Pancreas (tissue), 10 donors: ENCODE data around the gene KATNAL1. TPM values are rescaled to one million over a fixed set of nuclear protein-coding genes. Genes with fewer than 3 reads are reported as not detected.

Source experiments
- ATAC-seq, 4 donors: fragments of 200-7000 bp; cut with Tn5 transposase; one replicate each; pipeline versions ENCODE4 v1.8.0 to v1.9.1; 2020; ENCODE audit warnings: mild to moderate bottlenecking in 4 of 4, moderate library complexity in 4 of 4
- DNase-seq, 6 donors: peaks; one replicate each; pipeline ENCODE4 v3.0.0-alpha.2; 2020
- FAIRE-seq: peaks from 2 replicates; lab custom pipeline; 2012; peaks lifted over from hg19 to GRCh38; lab: Jason Lieb, UNC
- H3K27ac ChIP-seq, 4 donors: fragments of 200-600 bp; sonication (generic); 1 replicate in 3 of 4; 2 replicates in 1 of 4; pipeline versions ENCODE4 v1.5.0 to v1.8.0; 2020
- H3K27me3 ChIP-seq, 4 donors: fragments of 200-600 bp; one replicate each; pipeline ENCODE4 v1.8.0; 2021
- H3K36me3 ChIP-seq, 3 donors: fragments of 200-600 bp; sonication (generic) in 1 of 3; one replicate each; pipeline versions ENCODE4 v1.5.0 to v1.8.0; 2020 to 2021
- H3K4me1 ChIP-seq, 3 donors: fragments of 200-600 bp; one replicate each; pipeline ENCODE4 v1.8.0; 2021
- H3K4me3 ChIP-seq, 4 donors: fragments of 200-600 bp; sonication (generic) in 2 of 4; one replicate each; pipeline versions ENCODE4 v1.5.0 to v1.8.0; 2020 to 2021
- H3K9me3 ChIP-seq, 4 donors: fragments of 200-600 bp; one replicate each; pipeline ENCODE4 v1.8.0; 2021
- WGBS, 2 donors: extraction: QIAGEN DNeasy Blood & Tissue Kit; methylation state at CpG; one replicate each; pipeline ENCODE4 v1.1.7; 2013; 5-methylcytosine and 5-hydroxymethylcytosine counted together
- intact Hi-C, 3 donors: fragments of 100-400 bp; cut with DNase I; formaldehyde crosslinking; loops; one replicate each; pipeline versions ENCODE4 v1.11.1 to v1.14.2; 2022
- polyA plus RNA-seq, 2 donors: library from polyadenylated mRNA; stranded (reverse); fragments of 200-250 nt; gene quantifications; one replicate each; pipeline ENCODE4 v1.2.3, GENCODE V29; 2013
- total RNA-seq, 6 donors: library from RNA; stranded (reverse); fragmentation: NEBNext Ultra II Directional in 4 of 6; extraction: Animal tissue kit (Norgen Biotek cat#: 25700) in 4 of 6; gene quantifications; one replicate each; pipeline versions ENCODE4 v1.2.1 to v1.2.4, GENCODE V29; 2021 to 2023
- TF ChIP-seq, protein P1 (sequence below), 4 donors: fragments of 200-600 bp; sonication (generic) in 3 of 4; IDR thresholded peaks; one replicate each; pipeline versions ENCODE4 v1.5.0 to v1.8.0; 2021; ENCODE audit warnings: antibody characterized with exemption in 4 of 4
- donor health status: healthy with polysubstance abuse.
- donor health status: DM: no; HTN: no; CAD: no; lungs with moderate emphysema.
- donor health status: DM: no; HTN: no; CAD: no.
- donor health status: control.
- donor health status: control.
- donor health status: Bipolar disorder and iron deficiency.
- donor health status: DM: yes; HTN: yes; CAD: no.
- donor health status: DM: no; HTN: no; CAD: no.
- donor health status: DM: no; HTN: no; CAD: no.
- donor health status: DM: yes; HTN: yes; CAD: no.

KATNAL1 gene
- total and polyA plus RNA-seq, 8 donors: 1.1 to 9.3 (median 2.6) TPM

DNA sequence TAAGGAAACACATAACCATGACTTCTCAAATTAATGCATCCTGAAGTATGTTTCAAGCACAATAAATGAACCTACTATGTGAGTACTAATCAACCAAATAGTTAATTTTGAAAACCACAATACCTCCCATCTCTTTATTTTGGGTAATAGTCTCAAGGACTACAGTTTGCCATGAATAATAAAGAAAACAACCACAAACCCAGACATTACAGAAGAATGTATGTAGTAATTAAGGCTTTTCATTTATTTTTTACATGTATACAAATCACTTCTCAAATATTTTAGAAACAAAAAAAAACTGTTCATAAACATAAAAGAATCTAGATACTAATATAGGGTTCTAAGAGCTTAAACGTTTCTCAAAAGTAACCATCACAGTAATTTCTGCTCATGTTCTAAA is 6.8 kb downstream of the KATNAL1 start:
- no peak for DNase-seq
- Histone ChIP-seq H3K36me3 (no peaks in the 10 kb centered on the region), H3K4me1 (no peaks in the 10 kb centered on the region), H3K4me3 (no peak overlapping the region), H3K9me3 (no peaks in the 10 kb centered on the region), H3K27me3 (no peaks in the 10 kb centered on the region), H3K27ac (no peak overlapping the region)
- FAIRE-seq: peak; percentile 53
- TF ChIP-seq, protein P1, sequence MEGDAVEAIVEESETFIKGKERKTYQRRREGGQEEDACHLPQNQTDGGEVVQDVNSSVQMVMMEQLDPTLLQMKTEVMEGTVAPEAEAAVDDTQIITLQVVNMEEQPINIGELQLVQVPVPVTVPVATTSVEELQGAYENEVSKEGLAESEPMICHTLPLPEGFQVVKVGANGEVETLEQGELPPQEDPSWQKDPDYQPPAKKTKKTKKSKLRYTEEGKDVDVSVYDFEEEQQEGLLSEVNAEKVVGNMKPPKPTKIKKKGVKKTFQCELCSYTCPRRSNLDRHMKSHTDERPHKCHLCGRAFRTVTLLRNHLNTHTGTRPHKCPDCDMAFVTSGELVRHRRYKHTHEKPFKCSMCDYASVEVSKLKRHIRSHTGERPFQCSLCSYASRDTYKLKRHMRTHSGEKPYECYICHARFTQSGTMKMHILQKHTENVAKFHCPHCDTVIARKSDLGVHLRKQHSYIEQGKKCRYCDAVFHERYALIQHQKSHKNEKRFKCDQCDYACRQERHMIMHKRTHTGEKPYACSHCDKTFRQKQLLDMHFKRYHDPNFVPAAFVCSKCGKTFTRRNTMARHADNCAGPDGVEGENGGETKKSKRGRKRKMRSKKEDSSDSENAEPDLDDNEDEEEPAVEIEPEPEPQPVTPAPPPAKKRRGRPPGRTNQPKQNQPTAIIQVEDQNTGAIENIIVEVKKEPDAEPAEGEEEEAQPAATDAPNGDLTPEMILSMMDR (IDR thresholded peaks at IDR 0.05): no peak
- 83 to 84% methylated on average over 1 of the region's 1 CpG for WGBS, 2 donors
- no peak for ATAC-seq
- intact Hi-C loops: no loop called here

DNA sequence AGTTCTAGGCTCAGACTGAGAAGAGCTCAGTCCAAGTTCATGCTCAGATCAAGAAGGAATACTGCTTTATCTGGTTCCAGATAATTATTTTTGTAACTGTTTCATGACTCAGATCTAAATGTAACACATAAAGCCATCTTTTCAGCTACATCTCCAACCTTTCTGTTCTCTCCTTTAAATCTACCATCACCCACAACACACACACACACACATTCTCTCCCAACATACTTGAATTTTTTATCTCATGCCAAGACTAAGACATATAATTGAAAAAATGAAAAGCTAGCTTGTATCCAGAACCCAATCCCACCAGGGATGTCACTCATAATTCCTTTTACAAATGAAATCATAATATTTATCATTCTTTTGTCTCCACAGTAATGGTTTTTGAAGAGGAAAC is 7.6 kb downstream of the KATNAL1 start:
- TF ChIP-seq, protein P1 (IDR thresholded peaks at IDR 0.05): no peak
- ATAC-seq (no peak), FAIRE-seq (no peak), DNase-seq (no peak)
- H3K4me3 ChIP-seq: no peak overlapping the region
- intact Hi-C loops: no loop called here
- no peaks in the 10 kb centered on the region for H3K36me3 ChIP-seq
- H3K9me3 ChIP-seq: no peaks in the 10 kb centered on the region
- H3K4me1 ChIP-seq: no peaks in the 10 kb centered on the region
- H3K27ac ChIP-seq: no peak overlapping the region
- H3K27me3 ChIP-seq: no peaks in the 10 kb centered on the region

DNA sequence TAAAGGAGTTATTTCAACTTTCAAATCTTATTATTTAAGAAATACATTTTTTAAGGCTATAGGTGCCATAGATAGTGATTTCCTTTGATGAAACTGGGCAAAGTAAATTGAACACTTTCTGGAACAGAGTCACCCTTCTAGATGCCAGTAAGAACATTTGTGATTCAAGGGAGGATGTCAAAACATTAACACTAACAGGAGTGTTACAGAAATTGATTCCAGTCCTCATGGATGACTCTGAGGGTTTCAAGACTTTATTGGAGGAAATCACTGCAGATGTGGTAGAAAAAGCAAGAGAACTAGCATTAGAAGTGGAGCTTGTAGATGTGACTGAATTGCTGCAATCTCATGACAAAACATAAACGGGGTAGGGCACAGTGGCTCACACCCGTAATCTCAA is 12.2 kb downstream of the KATNAL1 start:
- H3K27me3 ChIP-seq: no peaks in the 10 kb centered on the region
- no peak for DNase-seq
- TF ChIP-seq, protein P1 (IDR thresholded peaks at IDR 0.05): no peak
- H3K4me1 ChIP-seq: no peaks in the 10 kb centered on the region
- no peaks in the 10 kb centered on the region for H3K9me3 ChIP-seq
- no peak for FAIRE-seq
- 92 to 98% methylated on average over 2 of the region's 2 CpGs for WGBS, 2 donors
- intact Hi-C loops: no loop called here
- no peaks in the 10 kb centered on the region for H3K36me3 ChIP-seq
- H3K27ac ChIP-seq: no peak overlapping the region
- no peak overlapping the region for H3K4me3 ChIP-seq
- no peak for ATAC-seq

DNA sequence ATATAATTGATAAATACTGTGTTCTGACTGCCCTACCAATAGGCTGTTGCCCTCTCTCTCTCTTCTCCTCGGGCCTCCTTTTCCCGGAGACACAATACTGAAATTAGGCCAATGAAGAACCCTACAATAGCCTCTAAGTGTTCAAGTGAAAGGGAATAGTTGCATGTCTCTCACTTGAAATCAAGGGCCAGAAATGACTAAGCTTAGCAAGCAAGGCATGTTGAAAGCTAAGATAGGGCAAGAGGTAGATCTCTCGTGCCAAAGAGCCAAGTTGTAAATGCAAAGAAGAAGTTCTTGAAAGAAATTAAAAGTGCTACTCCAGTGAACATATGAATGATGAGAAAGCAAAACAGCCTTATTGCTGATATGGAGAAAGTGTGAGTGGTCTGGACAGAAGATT is 13.3 kb downstream of the KATNAL1 start:
- WGBS, 2 donors: 84 to 90% methylated on average over 3 of the region's 3 CpGs
- Histone ChIP-seq H3K27me3 (no peaks in the 10 kb centered on the region), H3K9me3 (no peaks in the 10 kb centered on the region), H3K36me3 (no peaks in the 10 kb centered on the region), H3K27ac (no peak overlapping the region), H3K4me1 (no peaks in the 10 kb centered on the region), H3K4me3 (no peak overlapping the region)
- TF ChIP-seq, protein P1 (IDR thresholded peaks at IDR 0.05): no peak
- FAIRE-seq (no peak), ATAC-seq (no peak), DNase-seq (no peak)
- intact Hi-C loops: no loop called here

DNA sequence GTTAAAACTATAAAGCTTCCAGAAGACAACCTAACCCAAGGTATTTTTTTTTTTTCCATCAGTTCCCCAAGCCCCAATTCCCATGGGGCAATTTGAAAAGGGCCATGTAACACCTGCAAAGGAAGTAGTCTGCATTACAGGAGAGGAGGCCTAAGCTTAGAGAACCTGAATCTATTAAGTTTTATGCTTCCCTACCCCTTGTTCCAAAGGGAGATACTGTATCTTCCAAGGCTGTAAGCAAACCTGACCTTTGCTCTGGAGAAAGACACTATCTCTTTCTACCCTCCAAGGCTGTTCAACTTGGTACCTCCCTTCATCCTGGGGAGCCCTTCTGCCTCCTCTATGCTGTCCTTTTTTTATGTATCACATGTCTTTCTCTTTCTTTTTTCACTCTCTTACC is 15.0 kb downstream of the KATNAL1 start:
- Histone ChIP-seq H3K4me3 (no peak overlapping the region), H3K9me3 (no peaks in the 10 kb centered on the region), H3K4me1 (no peaks in the 10 kb centered on the region), H3K36me3 (no peaks in the 10 kb centered on the region), H3K27ac (no peak overlapping the region), H3K27me3 (no peaks in the 10 kb centered on the region)
- TF ChIP-seq, protein P1 (IDR thresholded peaks at IDR 0.05): no peak
- intact Hi-C loops: no loop called here
- no peak for FAIRE-seq
- DNase-seq: no peak
- ATAC-seq: no peak
